Esophagus muscularis mucosa (tissue), 4 donors: ENCODE measurements around the gene TUBGCP3. TPM values are rescaled to one million over a fixed set of nuclear protein-coding genes. Genes with fewer than 3 reads are reported as not detected.

Source experiments
- DNase-seq: peaks from one replicate; pipeline ENCODE4 v3.0.0-alpha.2; 2017; ENCODE audit errors: extremely low spot score
- H3K27ac ChIP-seq, 4 donors: fragments of 200-600 bp; sonication (generic); replicated peaks in 1 of 4; 1 replicate in 3 of 4; 2 replicates in 1 of 4; pipeline ENCODE4 v1.5.1; 2016 to 2019; ENCODE audit warnings: mild to moderate bottlenecking in 1 of 4
- H3K27me3 ChIP-seq, 4 donors: fragments of 200-600 bp; sonication (generic); one replicate each; pipeline versions ENCODE4 v1.5.1 to v1.6.0; 2016 to 2019
- H3K36me3 ChIP-seq, 4 donors: fragments of 200-600 bp; sonication (generic); one replicate each; pipeline ENCODE4 v1.5.1; 2016 to 2019
- H3K4me1 ChIP-seq, 4 donors: fragments of 200-600 bp; sonication (generic); one replicate each; pipeline ENCODE4 v1.5.1; 2016 to 2019
- H3K4me3 ChIP-seq, 4 donors: fragments of 200-600 bp; sonication (generic); 1 replicate in 2 of 4; 2 replicates in 2 of 4; pipeline ENCODE4 v1.5.1; 2016 to 2019; ENCODE audit warnings: mild to moderate bottlenecking in 4 of 4, moderate library complexity in 1 of 4
- H3K9me3 ChIP-seq, 4 donors: fragments of 200-600 bp; sonication (generic); 1 replicate in 3 of 4; 2 replicates in 1 of 4; pipeline ENCODE4 v1.5.1; 2016 to 2019
- CTCF ChIP-seq, 3 experiments: fragments of 200-600 bp in 2 of 3; fragments of 450-650 bp in 1 of 3; sonication (generic) in 2 of 3; IDR thresholded peaks; one replicate each; pipeline ENCODE4 v1.5.1; 2017 to 2019; ENCODE audit warnings: antibody characterized with exemption in 3 of 3, mild to moderate bottlenecking in 2 of 3, moderate library complexity in 1 of 3
- EP300 ChIP-seq: sonication (generic); formaldehyde crosslinking; IDR thresholded peaks from one replicate; pipeline ENCODE4 v1.6.1; 2017; ENCODE audit warnings: antibody characterized with exemption
- POLR2A ChIP-seq: fragments of 450-650 bp; IDR thresholded peaks from one replicate; pipeline ENCODE4 v1.6.1; 2017; ENCODE audit warnings: antibody characterized with exemption, moderate library complexity, mild to moderate bottlenecking, low read depth
- POLR2AphosphoS5 ChIP-seq, 2 donors: sonication (generic); formaldehyde crosslinking; IDR thresholded peaks; one replicate each; pipeline ENCODE4 v1.6.1; 2017; ENCODE audit warnings: antibody characterized with exemption in 2 of 2
- WGBS: methylation state at CpG from one replicate; pipeline ENCODE4 v1.1.5; 2018; 5-methylcytosine and 5-hydroxymethylcytosine counted together
- intact Hi-C: fragments of 100-400 bp; cut with DNase I; formaldehyde crosslinking; loops from one replicate; pipeline ENCODE4 v1.15.1; 2023
- total RNA-seq, 4 donors: library from RNA; depleted of rRNA; stranded (reverse); fragments of >200 nt; gene quantifications; one replicate each; pipeline versions ENCODE4 v1.1.0 to v1.2.1, GENCODE V29; 2016

The TUBGCP3 gene
- total RNA-seq, 4 donors from 2014 or later = 25.2 to 33.6 (median 30.6) TPM

- peak; percentile 77 for DNase-seq
- H3K27me3 ChIP-seq = peaks cover 0 to 94% (median 22%) of the 10 kb centered on the region in 4 donors
- intact Hi-C loops = loop anchor here (5.0 kb wide), 1 partner anchor 164 kb away; no protein-coding TSS in a partner anchor
- peaks cover 0 to 15% (median 4%) of the 10 kb centered on the region in 4 donors for H3K4me1 ChIP-seq
- H3K27ac ChIP-seq = no peak overlapping the region
- TF ChIP-seq POLR2A (no peak), CTCF (IDR thresholded peaks at IDR 0.05) (no peak), EP300 (no peak), POLR2AphosphoS5 (IDR thresholded peaks at IDR 0.05) (no peak)
- H3K4me3 ChIP-seq = no peak overlapping the region
- H3K9me3 ChIP-seq = peaks cover 0 to under 1% (median under 1%) of the 10 kb centered on the region in 4 donors
- WGBS = 21% methylated on average over 22 of the region's 31 CpGs
- no peaks in the 10 kb centered on the region for H3K36me3 ChIP-seq
Measured at GRCh38 chr13:112443191-112443994, 144.6 kb downstream of the TUBGCP3 start.

GRCh38 chr13:112442483-112443090, 145.4 kb downstream of the TUBGCP3 start:
- Histone ChIP-seq H3K9me3 (peaks cover 0 to 9% (median 4%) of the 10 kb centered on the region in 4 donors), H3K36me3 (no peaks in the 10 kb centered on the region), H3K4me1 (peaks cover 0 to 15% (median 4%) of the 10 kb centered on the region in 4 donors), H3K27me3 (peaks cover 0 to 87% (median 22%) of the 10 kb centered on the region in 4 donors), H3K4me3 (no peak overlapping the region), H3K27ac (no peak overlapping the region)
- DNase-seq = peak; percentile 85
- intact Hi-C loops = loop anchor here (5.0 kb wide), 1 partner anchor 165 kb away; no protein-coding TSS in a partner anchor
- 29% methylated on average over 12 of the region's 21 CpGs for WGBS
- TF ChIP-seq POLR2A = no peak
- no peak for TF ChIP-seq CTCF (IDR thresholded peaks at IDR 0.05)

GRCh38 chr13:112441779-112442310, 146.1 kb downstream of the TUBGCP3 start:
- 59% methylated on average over 7 of the region's 19 CpGs for WGBS
- Histone ChIP-seq H3K27me3 (peaks cover 0 to 80% (median 22%) of the 10 kb centered on the region in 4 donors), H3K36me3 (no peaks in the 10 kb centered on the region)

GRCh38 chr13:112441226-112441625, 146.7 kb downstream of the TUBGCP3 start:
- H3K9me3 ChIP-seq = peaks cover 0 to 10% (median 5%) of the 10 kb centered on the region in 4 donors
- WGBS = 92% methylated on average over 17 of the region's 17 CpGs
- intact Hi-C loops = loop anchor here (5.0 kb wide), 1 partner anchor 166 kb away; no protein-coding TSS in a partner anchor
- H3K4me3 ChIP-seq = no peak overlapping the region
- H3K4me1 ChIP-seq = peaks cover 0 to 15% (median 4%) of the 10 kb centered on the region in 4 donors
- peak; percentile 87 for DNase-seq
- no peak overlapping the region for H3K27ac ChIP-seq
- peaks cover 0 to 73% (median 22%) of the 10 kb centered on the region in 4 donors for H3K27me3 ChIP-seq
- TF ChIP-seq EP300 (no peak), CTCF (IDR thresholded peaks at IDR 0.05) (no peak), POLR2AphosphoS5 (IDR thresholded peaks at IDR 0.05) (no peak), POLR2A (no peak)
- no peaks in the 10 kb centered on the region for H3K36me3 ChIP-seq

More at GRCh38 chr13:112441779-112442310, 146.1 kb downstream of the TUBGCP3 start:
- Histone ChIP-seq H3K9me3 (peaks cover 0 to 10% (median 5%) of the 10 kb centered on the region in 4 donors), H3K27ac (no peak overlapping the region), H3K4me1 (peaks cover 0 to 15% (median 4%) of the 10 kb centered on the region in 4 donors), H3K4me3 (no peak overlapping the region)
- no peak for DNase-seq
- intact Hi-C loops = loop anchor here (5.0 kb wide), 1 partner anchor 165 kb away; no protein-coding TSS in a partner anchor
- TF ChIP-seq EP300 (no peak), POLR2A (no peak), CTCF (IDR thresholded peaks at IDR 0.05) (no peak), POLR2AphosphoS5 (IDR thresholded peaks at IDR 0.05) (no peak)
